Hematopoietic multipotent progenitor cell treated with erythropoietin and hydrocortisone succinate and interleukin-3 and kit ligand, for 6 days (in vitro differentiated cells): Measurements from ENCODE around the gene EXOC4.

Source experiments
- DNase-seq: peaks from one replicate; pipeline ENCODE4 v3.0.0-alpha.2; 2015

The EXOC4 gene

GRCh38 chr7:133545618-133546017 lies 292.7 kb downstream of the EXOC4 start:
- DNase-seq, result no peak

DNA sequence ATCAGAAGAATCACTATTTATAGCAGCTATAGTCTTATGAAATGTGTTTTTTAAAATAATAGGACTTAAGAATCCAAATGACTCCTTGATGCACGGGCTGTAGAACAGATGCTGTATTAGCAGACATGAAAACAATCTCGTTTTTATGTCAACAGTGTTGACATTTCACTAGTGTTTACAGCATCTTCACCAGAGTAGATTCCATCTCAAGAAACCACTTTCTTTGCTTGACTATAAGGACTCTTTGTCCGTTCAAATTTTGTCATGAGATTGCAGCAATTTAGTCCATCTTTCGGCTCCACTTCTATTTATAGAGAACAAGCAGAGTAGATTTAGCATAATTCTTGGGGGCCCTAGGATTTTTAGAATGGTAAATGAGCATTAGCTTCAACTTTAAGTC lies 295.1 kb downstream of the EXOC4 start:
- no peak for DNase-seq

GRCh38 chr7:133549633-133550032 lies 296.8 kb downstream of the EXOC4 start:
- DNase-seq, result no peak

DNA sequence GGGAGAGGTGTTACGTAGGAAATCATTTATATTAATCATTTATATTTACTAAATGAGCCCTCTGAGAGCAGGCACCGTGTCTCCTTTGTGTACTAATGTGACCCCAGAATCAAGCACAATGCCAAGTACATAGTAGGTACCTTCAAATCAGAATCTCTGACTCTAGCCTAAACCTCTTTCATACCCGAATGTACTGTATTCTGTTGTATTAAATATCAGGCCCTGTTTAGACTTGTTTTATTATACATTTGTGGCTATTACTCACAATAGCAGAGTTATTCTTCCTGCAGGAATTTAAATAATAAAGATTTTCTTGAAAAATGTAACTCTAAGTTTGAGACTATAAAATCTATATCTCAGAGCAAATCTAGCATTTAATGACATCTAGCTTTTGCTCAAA lies 297.3 kb downstream of the EXOC4 start:
- no peak for DNase-seq

DNA sequence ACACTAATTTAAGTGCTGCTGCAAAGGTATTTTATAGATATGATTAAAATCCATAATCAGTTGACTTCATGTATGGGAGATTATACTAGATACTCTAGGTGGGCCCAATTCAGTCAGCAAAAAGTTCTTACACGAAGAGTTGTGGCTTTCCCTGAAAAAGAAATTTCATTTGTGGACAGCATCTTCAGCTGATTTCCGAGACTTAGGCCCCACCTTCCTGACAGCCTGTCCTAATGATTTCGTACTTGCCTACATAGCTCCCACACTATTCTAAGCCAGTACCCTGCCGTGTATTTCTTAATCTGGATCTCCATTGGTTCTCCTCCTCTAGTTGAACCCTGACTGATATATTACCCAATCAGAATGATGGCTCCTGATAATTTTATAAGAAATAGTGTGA lies 297.9 kb downstream of the EXOC4 start:
- no peak for DNase-seq

GRCh38 chr7:133551466-133551865 lies 298.6 kb downstream of the EXOC4 start:
- DNase-seq, result no peak

DNA sequence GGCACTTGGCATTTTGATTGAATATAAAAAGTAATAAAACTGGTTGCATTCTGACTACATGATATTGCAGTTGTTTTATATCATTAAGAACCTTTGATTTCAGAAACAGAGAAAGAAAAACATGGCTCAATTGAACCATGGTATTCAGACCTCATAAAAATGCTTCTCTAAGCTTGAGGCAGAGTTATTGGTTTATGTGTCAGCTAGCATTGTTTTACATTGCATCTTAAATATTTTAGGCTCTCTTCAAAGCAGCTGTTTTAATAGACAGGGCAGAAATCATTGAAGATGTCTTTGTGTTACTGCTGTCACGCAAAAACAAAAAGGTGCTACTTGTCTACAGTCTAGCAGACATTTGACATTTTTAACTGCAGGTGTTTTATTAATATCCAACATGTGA lies 299.2 kb downstream of the EXOC4 start:
- no peak for DNase-seq

DNA sequence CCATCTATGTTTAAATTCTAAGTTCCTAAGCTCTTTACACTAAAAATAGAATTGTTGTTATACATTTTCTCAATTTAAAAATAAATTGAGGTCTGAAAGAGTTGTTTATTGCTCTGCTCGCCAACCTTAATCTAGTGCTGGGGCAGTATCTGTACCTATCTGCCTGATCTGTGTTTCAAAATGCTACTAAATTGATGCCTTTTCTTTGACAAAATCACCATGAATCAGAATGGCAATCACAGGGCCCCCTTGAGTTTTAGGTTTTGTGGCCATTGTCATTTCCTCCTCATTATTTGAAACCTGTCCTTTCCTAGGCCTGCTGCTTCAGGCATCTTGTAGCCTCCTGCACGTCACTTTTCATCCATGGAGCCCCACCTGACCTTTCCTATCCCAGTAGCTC lies 301.5 kb downstream of the EXOC4 start:
- DNase-seq, result no peak

GRCh38 chr7:133556048-133556447 lies 303.2 kb downstream of the EXOC4 start:
- DNase-seq, result no peak

- no peak for DNase-seq
Observed at GRCh38 chr7:133556553-133556952, 303.7 kb downstream of the EXOC4 start.

GRCh38 chr7:133560900-133561299 lies 308.0 kb downstream of the EXOC4 start:
- DNase-seq, result no peak

GRCh38 chr7:133561396-133561795 lies 308.5 kb downstream of the EXOC4 start:
- no peak for DNase-seq

DNA sequence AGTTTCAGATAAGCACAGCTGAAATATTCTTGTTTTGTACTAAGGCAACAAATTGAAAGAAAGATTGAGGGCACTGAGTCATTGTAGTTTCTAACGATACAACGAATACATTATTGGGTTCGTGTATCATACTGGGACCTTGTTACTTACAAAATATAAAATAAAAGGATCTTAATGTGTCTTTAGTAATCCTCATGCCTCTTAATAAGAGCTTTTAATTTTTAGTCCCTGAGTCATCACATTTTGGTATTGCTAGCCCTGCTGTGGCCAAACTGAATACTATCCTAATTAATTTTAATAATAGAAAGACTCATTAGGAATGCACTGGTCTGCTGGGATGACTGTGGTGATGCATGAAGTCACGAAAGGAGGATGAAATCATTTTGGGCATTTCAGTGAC lies 309.7 kb downstream of the EXOC4 start:
- DNase-seq, result no peak

DNA sequence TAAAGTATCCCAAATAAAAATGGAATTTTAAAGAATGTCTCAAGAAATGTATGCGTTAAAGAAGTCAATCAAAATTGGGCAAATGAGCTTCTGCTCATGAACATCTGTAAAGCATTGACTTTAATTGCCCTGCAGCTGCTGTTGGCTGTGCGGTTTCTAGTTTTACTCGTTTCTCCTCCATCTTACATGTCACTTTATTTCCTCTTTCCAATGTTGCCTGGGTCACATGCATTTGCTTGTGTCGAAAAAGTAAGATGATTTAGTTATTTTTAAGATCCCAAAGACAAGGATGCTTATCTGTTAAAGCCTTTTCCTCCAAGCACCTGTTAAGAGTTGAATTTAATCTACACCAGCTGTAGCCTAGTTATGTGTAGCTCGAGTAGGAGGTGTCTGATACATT lies 310.4 kb downstream of the EXOC4 start:
- peak; percentile 34 for DNase-seq

DNA sequence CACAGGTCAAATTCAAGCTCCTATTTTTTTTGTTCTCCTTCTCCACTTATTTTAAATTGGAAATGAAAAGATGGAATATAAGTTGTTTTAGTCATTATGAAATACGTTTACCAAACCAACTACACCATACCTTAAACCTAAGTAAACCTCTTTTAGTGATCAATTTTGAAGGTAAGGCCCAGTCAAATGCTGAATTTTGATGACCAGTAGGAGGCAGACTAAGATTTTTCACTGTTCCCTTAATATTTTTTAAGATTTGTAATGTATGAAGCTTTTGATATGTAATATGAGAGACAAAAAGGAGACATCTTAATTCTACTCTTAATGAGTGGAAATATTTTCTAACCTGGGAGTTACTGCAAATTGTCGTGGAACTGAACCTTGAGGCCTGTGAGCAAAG lies 311.6 kb downstream of the EXOC4 start:
- no peak for DNase-seq

DNA sequence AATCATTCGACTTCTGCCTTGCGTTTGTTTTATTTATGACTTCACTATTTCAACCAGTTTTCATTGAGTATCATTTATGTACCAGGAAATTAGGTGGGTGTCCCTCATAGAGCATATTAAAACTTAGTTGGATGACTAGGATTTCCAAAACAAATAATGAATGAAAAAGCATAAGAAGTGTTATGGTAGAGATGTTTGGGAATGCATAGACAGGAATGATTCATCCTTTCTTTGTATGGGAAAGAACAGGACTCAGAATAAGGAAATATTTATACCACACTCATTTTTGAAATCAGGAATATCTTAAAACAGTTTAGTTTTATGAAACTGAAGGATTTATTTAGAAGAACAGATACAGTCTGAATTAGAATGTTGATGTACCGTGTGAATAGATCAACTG lies 315.7 kb downstream of the EXOC4 start:
- DNase-seq, result no peak

- no peak for DNase-seq
Observed at GRCh38 chr7:133570321-133570720, 317.4 kb downstream of the EXOC4 start.

- DNase-seq, result peak; percentile 16
Observed at GRCh38 chr7:133571076-133571475, 318.2 kb downstream of the EXOC4 start.

- no peak for DNase-seq
Observed at GRCh38 chr7:133572087-133572486, 319.2 kb downstream of the EXOC4 start.

- no peak for DNase-seq
Observed at GRCh38 chr7:133572843-133573242, 320.0 kb downstream of the EXOC4 start.

- DNase-seq, result no peak
Observed at GRCh38 chr7:133573554-133574265, 320.8 kb downstream of the EXOC4 start.

DNA sequence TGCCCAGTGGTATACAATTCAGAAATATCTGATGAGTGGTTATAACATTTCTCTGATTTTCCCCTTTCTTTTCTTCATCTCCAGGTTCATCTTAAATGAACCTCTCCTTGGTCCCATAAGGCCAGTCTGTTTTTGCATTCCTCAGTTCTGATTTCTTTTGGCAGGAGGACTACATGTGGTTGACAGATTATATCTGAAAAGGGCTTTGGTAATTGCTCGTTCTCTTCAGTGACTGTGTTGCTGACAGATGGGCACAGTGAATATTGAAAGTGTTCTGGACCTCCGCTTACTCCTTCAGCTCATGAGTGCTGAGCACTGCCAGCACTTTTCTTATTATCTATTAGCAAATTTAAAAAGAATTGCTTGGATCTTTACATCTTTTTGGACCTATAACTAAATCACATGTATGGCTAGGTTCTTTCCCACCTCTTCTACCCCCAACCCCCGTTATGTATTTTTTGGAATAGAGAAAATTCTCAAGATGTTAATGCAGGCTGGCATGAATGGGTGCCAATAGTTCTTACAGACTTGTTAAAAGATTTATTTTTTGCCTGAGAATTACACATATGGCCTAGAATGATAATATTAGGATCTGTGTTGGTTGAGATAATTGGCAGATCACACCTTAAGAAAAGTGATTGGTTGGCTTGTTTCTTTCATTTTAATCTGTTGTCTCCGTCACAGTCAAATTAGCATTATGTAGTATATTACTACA lies 323.0 kb downstream of the EXOC4 start:
- DNase-seq, result no peak

DNA sequence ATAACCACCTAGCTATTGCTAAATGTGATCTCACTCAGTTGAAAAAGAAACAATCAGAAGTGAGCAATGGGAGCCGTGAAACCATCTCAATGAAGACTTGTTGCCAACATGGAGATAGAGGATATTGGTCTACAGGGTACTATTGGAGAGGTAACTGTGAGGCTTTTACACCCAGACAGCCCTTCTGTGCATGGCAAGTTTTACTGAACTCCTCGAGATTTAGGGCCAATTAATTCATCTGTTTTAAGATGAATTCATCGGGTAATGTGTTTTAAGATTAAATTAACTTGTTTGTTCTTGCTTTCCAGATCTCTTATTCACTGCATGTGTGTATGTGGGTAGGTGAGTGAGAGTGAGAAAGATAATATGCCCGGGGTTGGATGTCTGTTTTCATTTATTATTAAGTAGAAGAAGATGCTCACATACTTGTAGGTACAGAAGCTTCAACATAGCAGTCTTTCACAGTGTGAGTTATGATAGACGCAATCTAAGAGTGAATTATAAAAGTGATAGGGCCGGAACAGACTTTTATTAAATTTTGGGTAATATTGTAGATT lies 323.8 kb downstream of the EXOC4 start:
- no peak for DNase-seq

DNA sequence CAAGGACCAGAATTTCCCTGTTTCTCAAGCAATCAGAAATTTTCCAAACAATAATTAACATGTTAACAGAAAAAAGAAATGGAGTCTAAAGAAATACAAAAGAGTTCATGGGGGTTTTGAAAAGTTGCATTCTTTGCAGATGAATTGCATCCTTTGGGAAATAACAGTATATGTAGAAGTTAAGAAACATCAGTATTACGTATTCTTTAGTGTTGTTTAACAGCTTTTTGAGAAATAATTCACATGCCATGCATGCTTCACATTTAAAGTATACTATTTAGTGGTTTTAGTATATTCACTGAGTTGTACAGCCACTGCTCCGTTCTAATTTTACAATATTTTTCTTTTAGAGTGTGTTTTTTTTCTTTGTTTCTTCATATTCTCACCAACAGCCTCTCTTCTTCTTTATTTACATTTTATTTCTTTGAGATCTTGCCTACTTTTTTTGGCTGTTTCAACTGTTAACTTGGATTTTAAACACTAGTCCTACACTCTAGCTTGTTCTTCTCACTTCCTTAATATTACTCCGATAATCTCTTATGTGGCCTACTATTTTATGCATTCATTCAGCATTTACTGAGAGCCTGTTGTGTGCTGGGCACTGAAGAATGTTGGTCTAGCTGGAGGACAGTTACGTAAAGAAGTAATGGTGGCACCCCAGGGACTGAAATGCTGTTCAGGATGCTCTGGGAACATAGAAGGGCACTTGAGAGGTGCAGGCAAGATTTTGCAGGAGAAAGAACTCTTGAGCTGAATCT lies 330.1 kb downstream of the EXOC4 start:
- no peak for DNase-seq
